ENCODE results near the gene E4F1. TPM values are rescaled to one million over a fixed set of nuclear protein-coding genes. Genes with fewer than 3 reads are reported as not detected.

E4F1 gene
- total and polyA plus RNA-seq, 2 donors (not counting 3 experiments of a cell fraction or from before 2014, with no cell fraction given), result 28.6 to 32.7 TPM

GRCh38 chr16:2233046-2233775 is 9.8 kb downstream of the E4F1 start:
- no peaks in the 10 kb centered on the region for H4K20me1 ChIP-seq (replicated peaks; ENCODE audit: control insufficient read depth, extremely low read depth, insufficient read depth, low read length)
- no peak overlapping the region for H3K4me3 ChIP-seq (replicated peaks in 1 of 3; ENCODE audit: insufficient read depth in 1 of 3, low read depth in 1 of 3, low read length in 3 of 3)
- CTCF ChIA-PET, result no interaction called here
- intact Hi-C loops (cut with micrococcal nuclease) (no loop called here), dilution Hi-C loops (cut with MboI; ENCODE audit: extremely low pct_ligation_motif_present, low sequenced_read_pairs) (no loop called here)
- no TSS peak for BruUV-seq (replicated peaks)
- peaks cover 5 to 18% of the 10 kb centered on the region in 2 experiments for H3K27me3 ChIP-seq (ENCODE audit: control insufficient read depth in 2 of 2, insufficient read depth in 2 of 2, low read length in 2 of 2)
- DNase-seq (ENCODE audit: low read depth, low spot score), result no peak
- H3K9me3 ChIP-seq (replicated peaks; ENCODE audit: control insufficient read depth, insufficient read depth, low read length), result no peaks in the 10 kb centered on the region
- no peak overlapping the region for H3K4me2 ChIP-seq (ENCODE audit: insufficient read depth, low read length)
- FAIRE-seq, result no peak
- H3K79me2 ChIP-seq (ENCODE audit: control insufficient read depth, insufficient read depth, low read length), result no peaks in the 10 kb centered on the region
- no peaks in the 10 kb centered on the region for H3K9me1 ChIP-seq (replicated peaks; ENCODE audit: control insufficient read depth, extremely low read depth, insufficient read depth, low read length)
- TF ChIP-seq CTCF (IDR thresholded peaks at IDR 0.05; ENCODE audit: extremely low read depth in 1 of 2, insufficient read depth in 1 of 2, low read depth in 1 of 2, low read length in 2 of 2) (no peak), FOS (IDR thresholded peaks at IDR 0.05; ENCODE audit: borderline replicate concordance, insufficient read depth, low read length) (no peak), EZH2 (IDR thresholded peaks at IDR 0.05; ENCODE audit: borderline replicate concordance, low read depth, low read length, severe bottlenecking) (no peak), JUN (IDR thresholded peaks at IDR 0.05; ENCODE audit: borderline replicate concordance, insufficient read depth, insufficient read length, low read depth) (no peak), POLR2A (IDR thresholded peaks at IDR 0.05; ENCODE audit: low read depth, low read length) (no peak), POLR2AphosphoS5 (IDR thresholded peaks at IDR 0.05; ENCODE audit: insufficient read depth, low read depth, low read length) (no peak), MAX (IDR thresholded peaks at IDR 0.05; ENCODE audit: insufficient read depth, insufficient read length) (no peak), GATA2 (IDR thresholded peaks at IDR 0.05; ENCODE audit: insufficient read depth, insufficient read length, low read depth, low read length) (no peak)
- POLR2A ChIA-PET, result no interaction called here
- peaks cover 9 to 48% of the 10 kb centered on the region in 2 experiments for H3K36me3 ChIP-seq (ENCODE audit: control insufficient read depth in 2 of 2, extremely low read depth in 1 of 2, insufficient read depth in 2 of 2, low read length in 2 of 2)
- H3K9ac ChIP-seq (replicated peaks; ENCODE audit: extremely low read depth, insufficient read depth, low read length), result no peak overlapping the region
- no peak overlapping the region for H3K27ac ChIP-seq (ENCODE audit: insufficient read depth, low read depth, low read length)
- H3K4me1 ChIP-seq (ENCODE audit: control insufficient read depth, extremely low read depth, insufficient read depth, low read length), result peaks cover 10% of the 10 kb centered on the region
- H2AFZ ChIP-seq (ENCODE audit: low read depth, low read length), result no peak overlapping the region

Data from endothelial cell of umbilical vein (primary cell).